Upper lobe of left lung (tissue), 4 donors: ENCODE data around the gene SKOR1.

ENCODE experiments used
- CTCF ChIP-seq, 6 experiments: fragments of 450-650 bp in 4 of 6; fragments of 200-600 bp in 2 of 6; sonication (generic) in 2 of 6; IDR thresholded peaks; one replicate each; pipeline ENCODE4 v1.5.1; 2016 to 2019; ENCODE audit warnings: antibody characterized with exemption in 6 of 6
- EP300 ChIP-seq, 4 donors: sonication (generic); formaldehyde crosslinking; IDR thresholded peaks; one replicate each; pipeline ENCODE4 v1.5.1; 2017; ENCODE audit warnings: antibody characterized with exemption in 4 of 4, control low read depth in 2 of 4
- POLR2A ChIP-seq, 4 donors: fragments of 450-650 bp; IDR thresholded peaks; one replicate each; pipeline ENCODE4 v1.5.1; 2016 to 2017; ENCODE audit warnings: antibody characterized with exemption in 4 of 4, mild to moderate bottlenecking in 2 of 4
- POLR2AphosphoS5 ChIP-seq, 2 donors: sonication (generic); formaldehyde crosslinking; IDR thresholded peaks; one replicate each; pipeline ENCODE4 v1.5.1; 2017; ENCODE audit warnings: antibody characterized with exemption in 2 of 2

- TF ChIP-seq CTCF (IDR thresholded peaks at IDR 0.05) = no peak
- TF ChIP-seq POLR2A (IDR thresholded peaks at IDR 0.05) = no peak
- TF ChIP-seq EP300 (IDR thresholded peaks at IDR 0.05) = no peak
- TF ChIP-seq POLR2AphosphoS5 (IDR thresholded peaks at IDR 0.05) = no peak
Observed at GRCh38 chr15:67813104-67813634, 12.1 kb upstream of the SKOR1 start.
